HEK293 (cell line): Measurements from ENCODE around the gene DGKB.

ENCODE experiments used
- CTCF ChIA-PET: fragments of 350-600 bp; formaldehyde crosslinking; extraction: SDS; loops from one replicate; lab custom pipeline; 2021; ENCODE audit warnings: antibody characterized with exemption; lab: Yijun Ruan, JAX
- POLR2A ChIA-PET: fragments of 300-600 bp; formaldehyde crosslinking; extraction: SDS; loops from one replicate; lab custom pipeline; 2020; ENCODE audit warnings: antibody characterized with exemption, inconsistent platforms; lab: Yijun Ruan, JAX
- H3K27ac ChIP-seq: fragments of 200-500 bp; sonication (Bioruptor generic); 2 replicates; pipeline ENCODE4 v1.5.1; 2014; ENCODE audit warnings: low read depth, low read length, control low read depth, inconsistent platforms; ENCODE audit errors: extremely low read depth
- H3K36me3 ChIP-seq, 2 experiments: fragments of 200-500 bp in 1 of 2; sonication (Bioruptor generic) in 1 of 2; 1 replicate in 1 of 2; 2 replicates in 1 of 2; pipeline ENCODE4 v1.5.1; 2014 to 2017; ENCODE audit warnings: inconsistent platforms in 2 of 2, low read length in 2 of 2; ENCODE audit not compliant: control insufficient read depth in 2 of 2, insufficient read depth in 1 of 2
- H3K4me1 ChIP-seq: fragments of 200-500 bp; sonication (Bioruptor generic); 2 replicates; pipeline ENCODE4 v1.5.1; 2014; ENCODE audit warnings: mild to moderate bottlenecking, low read length, inconsistent platforms; ENCODE audit not compliant: control insufficient read depth, insufficient read depth
- H3K4me3 ChIP-seq: 2 replicates; pipeline ENCODE4 v1.5.1; 2011; ENCODE audit warnings: low read depth, mild to moderate bottlenecking, control low read depth, low read length, moderate library complexity
- H3K9me3 ChIP-seq: fragments of 200-500 bp; sonication (Bioruptor generic); 2 replicates; pipeline ENCODE4 v1.5.1; 2014; ENCODE audit warnings: low read depth, low read length, inconsistent platforms; ENCODE audit not compliant: control insufficient read depth, insufficient read depth
- GLI4 ChIP-seq: fragments of 450-650 bp; formaldehyde crosslinking; IDR thresholded peaks from 2 replicates; pipeline ENCODE4 v1.5.1; 2016; ENCODE audit warnings: missing biosample characterization, missing genetic modification characterization
- HOXA7 ChIP-seq: sonication (generic); formaldehyde crosslinking; IDR thresholded peaks from 2 replicates; pipeline ENCODE4 v1.8.1; 2022; ENCODE audit warnings: missing genetic modification reagents, borderline replicate concordance
- HOXC10 ChIP-seq: sonication (generic); formaldehyde crosslinking; IDR thresholded peaks from 2 replicates; pipeline ENCODE4 v1.8.1; 2023; ENCODE audit warnings: mild to moderate bottlenecking, missing genetic modification reagents
- KLF1 ChIP-seq: fragments of 450-650 bp; formaldehyde crosslinking; IDR thresholded peaks from 2 replicates; pipeline ENCODE4 v1.5.1; 2016; ENCODE audit warnings: missing biosample characterization, missing genetic modification characterization
- ZBTB17 ChIP-seq: fragments of 450-650 bp; formaldehyde crosslinking; IDR thresholded peaks from 2 replicates; pipeline ENCODE4 v1.5.1; 2016; ENCODE audit warnings: missing biosample characterization, missing genetic modification characterization
- ZNF202 ChIP-seq: fragments of 450-650 bp; formaldehyde crosslinking; IDR thresholded peaks from 2 replicates; pipeline ENCODE4 v1.5.1; 2016; ENCODE audit warnings: missing biosample characterization, missing genetic modification characterization, borderline replicate concordance
- ZNF223 ChIP-seq: fragments of 450-650 bp; formaldehyde crosslinking; IDR thresholded peaks from 2 replicates; pipeline ENCODE4 v1.5.1; 2016; ENCODE audit warnings: missing biosample characterization, missing genetic modification characterization
- ZNF426 ChIP-seq: fragments of 450-650 bp; formaldehyde crosslinking; IDR thresholded peaks from 2 replicates; pipeline ENCODE4 v1.5.1; 2017; ENCODE audit warnings: missing biosample characterization, missing genetic modification characterization, mild to moderate bottlenecking, inconsistent platforms, moderate library complexity
- ZNF529 ChIP-seq: fragments of 450-650 bp; formaldehyde crosslinking; IDR thresholded peaks from 2 replicates; pipeline ENCODE4 v1.5.1; 2017; ENCODE audit warnings: missing genetic modification characterization, missing biosample characterization; ENCODE audit not compliant: insufficient replicate concordance
- ZNF561 ChIP-seq: fragments of 450-650 bp; IDR thresholded peaks from 2 replicates; pipeline ENCODE4 v1.5.1; 2018; ENCODE audit warnings: missing biosample characterization, missing genetic modification characterization, borderline replicate concordance
- ZNF610 ChIP-seq: fragments of 450-650 bp; formaldehyde crosslinking; IDR thresholded peaks from 2 replicates; pipeline ENCODE4 v1.5.1; 2016; ENCODE audit warnings: missing biosample characterization, missing genetic modification characterization, borderline replicate concordance
- ZNF664 ChIP-seq: fragments of 450-650 bp; formaldehyde crosslinking; IDR thresholded peaks from 2 replicates; pipeline ENCODE4 v1.5.1; 2016; ENCODE audit warnings: missing biosample characterization, missing genetic modification characterization
- ZNF707 ChIP-seq: fragments of 450-650 bp; formaldehyde crosslinking; IDR thresholded peaks from 2 replicates; pipeline ENCODE4 v1.5.1; 2016; ENCODE audit warnings: missing biosample characterization, missing genetic modification characterization
- ZNF791 ChIP-seq: fragments of 450-650 bp; formaldehyde crosslinking; IDR thresholded peaks from 2 replicates; pipeline ENCODE4 v1.5.1; 2016; ENCODE audit warnings: missing biosample characterization, missing genetic modification characterization
- ZXDB ChIP-seq: fragments of 450-650 bp; formaldehyde crosslinking; IDR thresholded peaks from 2 replicates; pipeline ENCODE4 v1.5.1; 2016; ENCODE audit warnings: missing biosample characterization, missing genetic modification characterization
- TF ChIP-seq, protein P1 (sequence below): fragments of 450-650 bp; formaldehyde crosslinking; IDR thresholded peaks from 2 replicates; pipeline ENCODE4; 2016; ENCODE audit warnings: missing biosample characterization, missing genetic modification characterization
- TF ChIP-seq, protein P2 (sequence below): fragments of 450-650 bp; formaldehyde crosslinking; IDR thresholded peaks from 2 replicates; pipeline ENCODE4 v1.5.1; 2016; ENCODE audit warnings: missing biosample characterization, missing genetic modification characterization, low read depth
- TF ChIP-seq, protein P3 (sequence below): fragments of 450-650 bp; formaldehyde crosslinking; IDR thresholded peaks from 2 replicates; pipeline ENCODE4 v1.5.1; 2017; ENCODE audit warnings: missing biosample characterization, missing genetic modification characterization
- TF ChIP-seq, protein P4 (sequence below): fragments of 450-650 bp; formaldehyde crosslinking; optimal IDR thresholded peaks from 2 replicates; pipeline ENCODE3; 2016; ENCODE audit warnings: missing biosample characterization, mild to moderate bottlenecking, missing genetic modification characterization
- TF ChIP-seq, protein P5 (sequence below): fragments of 450-650 bp; formaldehyde crosslinking; IDR thresholded peaks from 2 replicates; pipeline ENCODE4 v1.5.1; 2016; ENCODE audit warnings: missing biosample characterization, missing genetic modification characterization

Gene DGKB

GRCh38 chr7:14170872-14171271 lies 731.7 kb downstream of the DGKB start:
- Histone ChIP-seq H3K4me3 (no peak overlapping the region), H3K27ac (no peak overlapping the region), H3K36me3 (no peaks in the 10 kb centered on the region), H3K4me1 (no peaks in the 10 kb centered on the region), H3K9me3 (no peaks in the 10 kb centered on the region)
- no peak for TF ChIP-seq KLF1 (tag by site-specific recombination)
- TF ChIP-seq, protein P1, sequence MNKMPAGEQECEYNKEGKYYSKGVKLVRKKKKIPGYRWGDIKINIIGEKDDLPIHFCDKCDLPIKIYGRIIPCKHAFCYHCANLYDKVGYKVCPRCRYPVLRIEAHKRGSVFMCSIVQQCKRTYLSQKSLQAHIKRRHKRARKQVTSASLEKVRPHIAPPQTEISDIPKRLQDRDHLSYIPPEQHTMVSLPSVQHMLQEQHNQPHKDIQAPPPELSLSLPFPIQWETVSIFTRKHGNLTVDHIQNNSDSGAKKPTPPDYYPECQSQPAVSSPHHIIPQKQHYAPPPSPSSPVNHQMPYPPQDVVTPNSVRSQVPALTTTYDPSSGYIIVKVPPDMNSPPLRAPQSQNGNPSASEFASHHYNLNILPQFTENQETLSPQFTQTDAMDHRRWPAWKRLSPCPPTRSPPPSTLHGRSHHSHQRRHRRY (tag by site-specific recombination), result no peak
- no peak for TF ChIP-seq GLI4 (tag by site-specific recombination)
- TF ChIP-seq ZXDB (tag by site-specific recombination), result no peak
- TF ChIP-seq ZNF426 (tag by site-specific recombination), result no peak
- no peak for TF ChIP-seq ZNF223
- TF ChIP-seq, protein P2, sequence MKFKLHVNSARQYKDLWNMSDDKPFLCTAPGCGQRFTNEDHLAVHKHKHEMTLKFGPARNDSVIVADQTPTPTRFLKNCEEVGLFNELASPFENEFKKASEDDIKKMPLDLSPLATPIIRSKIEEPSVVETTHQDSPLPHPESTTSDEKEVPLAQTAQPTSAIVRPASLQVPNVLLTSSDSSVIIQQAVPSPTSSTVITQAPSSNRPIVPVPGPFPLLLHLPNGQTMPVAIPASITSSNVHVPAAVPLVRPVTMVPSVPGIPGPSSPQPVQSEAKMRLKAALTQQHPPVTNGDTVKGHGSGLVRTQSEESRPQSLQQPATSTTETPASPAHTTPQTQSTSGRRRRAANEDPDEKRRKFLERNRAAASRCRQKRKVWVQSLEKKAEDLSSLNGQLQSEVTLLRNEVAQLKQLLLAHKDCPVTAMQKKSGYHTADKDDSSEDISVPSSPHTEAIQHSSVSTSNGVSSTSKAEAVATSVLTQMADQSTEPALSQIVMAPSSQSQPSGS, result no peak
- no peak for TF ChIP-seq HOXA7
- TF ChIP-seq, protein P3, sequence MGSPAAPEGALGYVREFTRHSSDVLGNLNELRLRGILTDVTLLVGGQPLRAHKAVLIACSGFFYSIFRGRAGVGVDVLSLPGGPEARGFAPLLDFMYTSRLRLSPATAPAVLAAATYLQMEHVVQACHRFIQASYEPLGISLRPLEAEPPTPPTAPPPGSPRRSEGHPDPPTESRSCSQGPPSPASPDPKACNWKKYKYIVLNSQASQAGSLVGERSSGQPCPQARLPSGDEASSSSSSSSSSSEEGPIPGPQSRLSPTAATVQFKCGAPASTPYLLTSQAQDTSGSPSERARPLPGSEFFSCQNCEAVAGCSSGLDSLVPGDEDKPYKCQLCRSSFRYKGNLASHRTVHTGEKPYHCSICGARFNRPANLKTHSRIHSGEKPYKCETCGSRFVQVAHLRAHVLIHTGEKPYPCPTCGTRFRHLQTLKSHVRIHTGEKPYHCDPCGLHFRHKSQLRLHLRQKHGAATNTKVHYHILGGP (tag by site-specific recombination), result no peak
- TF ChIP-seq ZNF791, result no peak
- TF ChIP-seq, protein P4, sequence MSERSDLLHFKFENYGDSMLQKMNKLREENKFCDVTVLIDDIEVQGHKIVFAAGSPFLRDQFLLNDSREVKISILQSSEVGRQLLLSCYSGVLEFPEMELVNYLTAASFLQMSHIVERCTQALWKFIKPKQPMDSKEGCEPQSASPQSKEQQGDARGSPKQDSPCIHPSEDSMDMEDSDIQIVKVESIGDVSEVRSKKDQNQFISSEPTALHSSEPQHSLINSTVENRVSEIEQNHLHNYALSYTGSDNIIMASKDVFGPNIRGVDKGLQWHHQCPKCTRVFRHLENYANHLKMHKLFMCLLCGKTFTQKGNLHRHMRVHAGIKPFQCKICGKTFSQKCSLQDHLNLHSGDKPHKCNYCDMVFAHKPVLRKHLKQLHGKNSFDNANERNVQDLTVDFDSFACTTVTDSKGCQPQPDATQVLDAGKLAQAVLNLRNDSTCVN (tag by site-specific recombination), result no peak
- no peak for TF ChIP-seq HOXC10 (CRISPR knock-in tag)
- TF ChIP-seq ZNF202 (tag by site-specific recombination), result no peak
- TF ChIP-seq ZNF561 (tag by site-specific recombination), result no peak
- no peak for TF ChIP-seq ZBTB17 (tag by site-specific recombination)
- ChIA-PET CTCF (interaction anchor here (0.6 kb wide), 1 partner anchor 18 kb away, joined by 3 read pairs; no protein-coding TSS in a partner anchor), POLR2A (no interaction called here)

GRCh38 chr7:14158111-14158510 lies 744.4 kb downstream of the DGKB start:
- Histone ChIP-seq H3K27ac (no peak overlapping the region), H3K4me3 (no peak overlapping the region), H3K9me3 (no peaks in the 10 kb centered on the region), H3K36me3 (no peaks in the 10 kb centered on the region)
- POLR2A ChIA-PET, result no interaction called here
- TF ChIP-seq ZBTB17 (tag by site-specific recombination) (no peak), ZNF529 (tag by site-specific recombination) (no peak), ZNF610 (tag by site-specific recombination) (no peak), ZNF664 (tag by site-specific recombination) (no peak), ZNF707 (tag by site-specific recombination) (no peak)
- TF ChIP-seq, protein P5, sequence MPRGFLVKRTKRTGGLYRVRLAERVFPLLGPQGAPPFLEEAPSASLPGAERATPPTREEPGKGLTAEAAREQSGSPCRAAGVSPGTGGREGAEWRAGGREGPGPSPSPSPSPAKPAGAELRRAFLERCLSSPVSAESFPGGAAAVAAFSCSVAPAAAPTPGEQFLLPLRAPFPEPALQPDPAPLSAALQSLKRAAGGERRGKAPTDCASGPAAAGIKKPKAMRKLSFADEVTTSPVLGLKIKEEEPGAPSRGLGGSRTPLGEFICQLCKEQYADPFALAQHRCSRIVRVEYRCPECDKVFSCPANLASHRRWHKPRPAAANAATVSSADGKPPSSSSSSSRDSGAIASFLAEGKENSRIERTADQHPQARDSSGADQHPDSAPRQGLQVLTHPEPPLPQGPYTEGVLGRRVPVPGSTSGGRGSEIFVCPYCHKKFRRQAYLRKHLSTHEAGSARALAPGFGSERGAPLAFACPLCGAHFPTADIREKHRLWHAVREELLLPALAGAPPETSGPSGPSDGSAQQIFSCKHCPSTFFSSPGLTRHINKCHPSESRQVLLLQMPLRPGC (tag by site-specific recombination), result no peak
- TF ChIP-seq, all 188 proteins: peak for 0
- CTCF ChIA-PET, result no interaction called here
- H3K4me1 ChIP-seq, result no peaks in the 10 kb centered on the region
